PC-3 (cell line): ENCODE results near the gene LNX1. TPM values are rescaled to one million over a fixed set of nuclear protein-coding genes. Genes with fewer than 3 reads are reported as not detected.

Experiments
- ATAC-seq: fragments of 200-7000 bp; cut with Tn5 transposase; 2 replicates; pipeline ENCODE4 v1.9.1; 2020; ENCODE audit warnings: mild to moderate bottlenecking, moderate library complexity
- BruUV-seq: library from RNA; stranded (reverse); fragments of 400-500 nt; replicated peaks from 2 replicates; lab custom pipeline; 2021; lab: Mats Ljungman, UMichigan
- CTCF ChIA-PET: fragments of 300-600 bp; sonication (Branson Sonifier 250); formaldehyde crosslinking; loops from one replicate; lab custom pipeline; 2022; ENCODE audit warnings: antibody characterized with exemption; lab: Charles Lee
- POLR2A ChIA-PET: fragments of 300-600 bp; sonication (Branson Sonifier 250); formaldehyde crosslinking; loops from one replicate; lab custom pipeline; 2022; ENCODE audit warnings: antibody characterized with exemption; ENCODE audit not compliant: unreplicated experiment; lab: Charles Lee
- DNase-seq: peaks from one replicate; pipeline ENCODE4 v3.0.0-alpha.2; 2015
- H2AFZ ChIP-seq: fragments of 300-600 bp; sonication (generic); 2 replicates; pipeline ENCODE4 v1.6.0; 2016; ENCODE audit warnings: antibody characterized with exemption, low read length
- H3F3A ChIP-seq: fragments of 300-600 bp; sonication (generic); one replicate; pipeline ENCODE4 v1.6.0; 2017; ENCODE audit warnings: antibody characterized with exemption, low read length, control low read depth, mild to moderate bottlenecking; ENCODE audit not compliant: unreplicated experiment
- H3K27ac ChIP-seq: fragments of 300-600 bp; sonication (generic); 2 replicates; pipeline ENCODE4 v1.5.1; 2016; ENCODE audit warnings: mild to moderate bottlenecking, low read length
- H3K27me3 ChIP-seq: fragments of 300-600 bp; sonication (generic); 2 replicates; pipeline ENCODE4 v1.6.1; 2016; ENCODE audit warnings: low read length, mixed read lengths
- H3K36me3 ChIP-seq: fragments of 300-600 bp; sonication (generic); 2 replicates; pipeline ENCODE4 v1.6.1; 2016; ENCODE audit warnings: low read depth, mixed run types, low read length, mixed read lengths
- H3K4me1 ChIP-seq: fragments of 300-600 bp; sonication (generic); 2 replicates; pipeline ENCODE4 v1.5.1; 2016; ENCODE audit warnings: low read length; ENCODE audit not compliant: insufficient read depth
- H3K4me2 ChIP-seq: fragments of 300-600 bp; sonication (generic); 2 replicates; pipeline ENCODE4 v1.6.0; 2016; ENCODE audit warnings: low read length
- H3K4me3 ChIP-seq: fragments of 300-600 bp; sonication (generic); 2 replicates; pipeline ENCODE4 v1.5.1; 2016; ENCODE audit warnings: mild to moderate bottlenecking, low read length, mixed read lengths
- H3K79me2 ChIP-seq: fragments of 300-600 bp; sonication (generic); 2 replicates; pipeline ENCODE4 v1.6.1; 2017; ENCODE audit warnings: low read length, mixed read lengths
- H3K9ac ChIP-seq: fragments of 300-600 bp; sonication (generic); 2 replicates; pipeline ENCODE4 v1.6.0; 2016; ENCODE audit warnings: mild to moderate bottlenecking, low read length
- H3K9me2 ChIP-seq: fragments of 300-600 bp; sonication (generic); replicated peaks from 2 replicates; pipeline ENCODE4 v1.6.1; 2016; ENCODE audit warnings: mixed run types, low read length, mixed read lengths
- H3K9me3 ChIP-seq: fragments of 300-600 bp; sonication (generic); 2 replicates; pipeline ENCODE4 v1.6.1; 2016; ENCODE audit warnings: low read length, mixed read lengths
- H4K20me1 ChIP-seq: fragments of 300-600 bp; sonication (generic); 2 replicates; pipeline ENCODE4 v1.6.1; 2016; ENCODE audit warnings: low read length, mixed read lengths
- EZH2 ChIP-seq: fragments of 300-600 bp; sonication (generic); IDR thresholded peaks from one replicate; pipeline ENCODE4 v1.6.1; 2017; ENCODE audit warnings: antibody characterized with exemption, mild to moderate bottlenecking, low read length; ENCODE audit not compliant: unreplicated experiment
- EZH2phosphoT487 ChIP-seq: fragments of 300-600 bp; sonication (generic); IDR thresholded peaks from 2 replicates; pipeline ENCODE4 v1.6.1; 2018; ENCODE audit warnings: mild to moderate bottlenecking, antibody characterized with exemption, low read length, borderline replicate concordance
- intact Hi-C: fragments of 100-400 bp; cut with micrococcal nuclease; formaldehyde crosslinking; loops from 2 replicates; pipeline ENCODE4 v1.9.0; 2023
- total RNA-seq: library from RNA; depleted of rRNA; stranded (reverse); fragments of >200 nt; gene quantifications from 2 replicates; pipeline ENCODE4 v1.2.3, GENCODE V29; 2014
- TF ChIP-seq, protein P1 (sequence below): fragments of 300-600 bp; sonication (generic); conservative IDR thresholded peaks from 2 replicates; pipeline ENCODE4 v1.5.1; 2017; ENCODE audit warnings: antibody characterized with exemption, low read depth, mild to moderate bottlenecking, low read length

The LNX1 gene
- total RNA-seq, 1 experiment from 2014 or later: 2.8 TPM

DNA sequence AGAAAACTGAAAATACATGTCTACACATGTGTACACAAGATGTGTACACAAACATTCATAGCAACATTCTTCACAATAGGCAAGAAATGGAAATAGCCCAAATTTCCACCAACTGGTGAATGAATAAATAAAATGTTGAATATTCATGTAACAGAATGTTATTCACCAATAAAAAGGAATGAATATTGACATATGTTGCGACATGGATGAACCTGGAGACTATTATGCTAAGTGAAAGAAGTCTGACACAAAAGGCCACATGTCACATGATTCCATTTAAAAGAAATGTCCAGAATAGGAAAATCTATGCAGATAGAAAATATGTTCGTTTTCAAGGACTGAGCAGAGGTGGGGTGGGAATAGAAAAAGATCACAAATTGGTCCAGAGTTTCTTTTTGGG, 34.6 kb upstream of the LNX1 start:
- no peaks in the 10 kb centered on the region for H3K4me1 ChIP-seq

DNA sequence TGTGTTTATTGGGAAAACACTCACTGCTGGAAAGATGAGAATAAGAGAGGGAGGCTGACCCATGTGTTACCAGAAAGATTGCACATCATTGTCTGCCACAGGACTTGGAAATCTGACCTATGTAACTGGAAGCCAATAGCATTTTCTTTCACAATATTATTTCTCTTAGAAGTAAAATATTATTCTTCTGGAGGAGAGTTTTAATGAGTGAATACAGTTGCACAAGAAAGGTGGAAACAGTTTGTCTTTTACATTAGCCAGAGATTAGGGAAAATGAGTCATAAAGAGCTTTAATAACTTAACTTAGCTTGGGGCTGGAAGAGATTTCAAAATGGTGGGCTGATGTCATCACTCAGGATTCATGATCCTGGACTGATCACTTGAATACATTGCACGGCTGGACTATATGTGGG, 31.5 kb upstream of the LNX1 start:
- ATAC-seq (no peak), DNase-seq (no peak)
- H3K4me1 ChIP-seq: no peaks in the 10 kb centered on the region
- CTCF ChIA-PET: no interaction called here
- intact Hi-C loops: no loop called here
- H3K36me3 ChIP-seq: no peaks in the 10 kb centered on the region
- TF ChIP-seq EZH2 (no peak), EZH2phosphoT487 (no peak)
- no peak overlapping the region for H3K4me3 ChIP-seq
- no peaks in the 10 kb centered on the region for H3K9me3 ChIP-seq
- no peak overlapping the region for H3K4me2 ChIP-seq
- no peaks in the 10 kb centered on the region for H3K9me2 ChIP-seq
- H4K20me1 ChIP-seq: no peaks in the 10 kb centered on the region
- POLR2A ChIA-PET: no interaction called here
- no peak overlapping the region for H3K9ac ChIP-seq
- no peaks in the 10 kb centered on the region for H3K27me3 ChIP-seq
- BruUV-seq: no TSS peak
- H3K27ac ChIP-seq: no peak overlapping the region
- H2AFZ ChIP-seq: no peak overlapping the region
- H3K79me2 ChIP-seq: no peaks in the 10 kb centered on the region
- H3F3A ChIP-seq: no peaks in the 10 kb centered on the region

More for the DNA sequence above, 34.6 kb upstream of the LNX1 start:
- Histone ChIP-seq H3K9me3 (no peaks in the 10 kb centered on the region), H3K4me3 (no peak overlapping the region), H4K20me1 (no peaks in the 10 kb centered on the region), H3K27ac (no peak overlapping the region), H3F3A (no peaks in the 10 kb centered on the region), H3K9me2 (0 out of 2 replicates have a peak, but pooled peaks cover 6% of the 10 kb centered on the region), H2AFZ (no peak overlapping the region), H3K79me2 (no peaks in the 10 kb centered on the region), H3K4me2 (no peak overlapping the region), H3K36me3 (no peaks in the 10 kb centered on the region), H3K27me3 (no peaks in the 10 kb centered on the region), H3K9ac (no peak overlapping the region)
- ChIA-PET POLR2A (no interaction called here), CTCF (no interaction called here)
- no peak for ATAC-seq
- BruUV-seq: no TSS peak
- TF ChIP-seq, protein P1, sequence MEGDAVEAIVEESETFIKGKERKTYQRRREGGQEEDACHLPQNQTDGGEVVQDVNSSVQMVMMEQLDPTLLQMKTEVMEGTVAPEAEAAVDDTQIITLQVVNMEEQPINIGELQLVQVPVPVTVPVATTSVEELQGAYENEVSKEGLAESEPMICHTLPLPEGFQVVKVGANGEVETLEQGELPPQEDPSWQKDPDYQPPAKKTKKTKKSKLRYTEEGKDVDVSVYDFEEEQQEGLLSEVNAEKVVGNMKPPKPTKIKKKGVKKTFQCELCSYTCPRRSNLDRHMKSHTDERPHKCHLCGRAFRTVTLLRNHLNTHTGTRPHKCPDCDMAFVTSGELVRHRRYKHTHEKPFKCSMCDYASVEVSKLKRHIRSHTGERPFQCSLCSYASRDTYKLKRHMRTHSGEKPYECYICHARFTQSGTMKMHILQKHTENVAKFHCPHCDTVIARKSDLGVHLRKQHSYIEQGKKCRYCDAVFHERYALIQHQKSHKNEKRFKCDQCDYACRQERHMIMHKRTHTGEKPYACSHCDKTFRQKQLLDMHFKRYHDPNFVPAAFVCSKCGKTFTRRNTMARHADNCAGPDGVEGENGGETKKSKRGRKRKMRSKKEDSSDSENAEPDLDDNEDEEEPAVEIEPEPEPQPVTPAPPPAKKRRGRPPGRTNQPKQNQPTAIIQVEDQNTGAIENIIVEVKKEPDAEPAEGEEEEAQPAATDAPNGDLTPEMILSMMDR: no peak
- TF ChIP-seq EZH2 (no peak), EZH2phosphoT487 (no peak)
- no peak for DNase-seq
- intact Hi-C loops: no loop called here

DNA sequence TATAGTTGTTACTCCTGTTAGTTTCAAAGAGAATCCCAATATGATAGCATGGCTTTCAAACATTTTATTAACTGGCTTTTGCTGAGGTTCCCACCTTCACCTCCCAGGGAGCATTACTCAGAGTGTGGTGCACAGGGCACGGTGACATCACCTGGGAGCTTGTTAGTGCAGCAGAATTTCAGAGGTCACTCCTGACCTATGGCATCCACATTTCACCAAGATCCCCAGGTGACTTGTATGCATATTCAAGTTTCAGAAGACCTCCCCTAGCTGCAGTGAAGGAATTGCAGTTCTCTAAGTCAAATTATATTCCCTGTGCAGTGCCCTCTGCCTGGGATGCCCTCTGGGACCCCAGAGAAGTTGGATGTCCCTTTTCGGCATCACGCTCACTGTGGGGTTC, 29.7 kb upstream of the LNX1 start:
- TF ChIP-seq, protein P1: peak; percentile 53
- no peak for TF ChIP-seq EZH2
- ChIA-PET CTCF (no interaction called here), POLR2A (no interaction called here)
- Histone ChIP-seq H3K9me3 (no peaks in the 10 kb centered on the region), H3K79me2 (no peaks in the 10 kb centered on the region), H2AFZ (no peak overlapping the region), H3F3A (no peaks in the 10 kb centered on the region), H4K20me1 (no peaks in the 10 kb centered on the region), H3K9me2 (no peaks in the 10 kb centered on the region), H3K27ac (no peak overlapping the region), H3K9ac (no peak overlapping the region), H3K4me2 (no peak overlapping the region), H3K4me3 (no peak overlapping the region), H3K27me3 (no peaks in the 10 kb centered on the region), H3K4me1 (no peaks in the 10 kb centered on the region), H3K36me3 (no peaks in the 10 kb centered on the region)
- DNase-seq: peak; percentile 45
- ATAC-seq: peak; percentile 48
- intact Hi-C loops: no loop called here
- no TSS peak for BruUV-seq
